ELR (cell line): ENCODE results near the gene C16orf87.

Source experiments
- DNase-seq: peaks from one replicate; pipeline ENCODE4 v3.0.0-alpha.2; 2015; ENCODE audit warnings: low read depth

C16orf87 gene

GRCh38 chr16:46756772-46757171 lies 74.2 kb downstream of the C16orf87 start:
- no peak for DNase-seq

DNA sequence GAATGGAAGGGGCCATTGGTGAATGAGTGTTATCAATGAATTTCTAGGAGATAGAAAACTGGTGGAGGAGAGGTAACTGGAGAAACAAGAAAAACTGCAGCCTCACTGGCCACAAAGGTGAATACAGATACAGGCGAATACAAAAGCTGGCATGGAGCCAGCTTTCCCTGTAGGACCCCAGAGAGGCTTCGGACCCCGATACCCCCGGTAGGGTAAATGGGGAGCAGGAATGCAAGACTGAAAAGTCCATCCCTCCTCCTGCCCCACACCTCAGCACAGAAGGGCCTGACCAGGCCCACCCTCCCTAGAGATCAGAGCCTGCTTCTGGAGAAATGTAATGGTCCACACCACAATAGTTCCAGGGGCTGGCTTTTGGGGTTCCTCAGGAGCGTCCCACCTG lies 78.0 kb downstream of the C16orf87 start:
- no peak for DNase-seq

DNA sequence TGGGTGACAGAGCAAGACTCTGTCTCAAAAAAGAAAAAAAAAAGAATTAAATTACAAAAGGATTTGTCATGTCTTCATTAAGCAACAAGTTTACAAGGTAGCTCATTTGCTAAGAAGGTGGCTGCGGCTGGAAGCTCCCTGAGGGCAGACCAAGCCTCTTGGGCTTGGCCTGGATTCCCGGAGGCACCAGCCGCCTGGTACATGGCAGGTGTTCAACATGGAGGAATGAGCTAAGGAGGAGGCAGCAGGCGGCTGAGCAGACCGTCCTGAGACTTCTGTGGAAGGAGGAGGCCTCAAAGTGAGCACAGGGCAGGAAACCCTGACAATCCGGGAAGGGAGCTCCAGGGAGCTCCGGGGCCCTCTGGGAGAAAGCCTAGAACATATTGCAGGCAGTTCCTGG lies 79.6 kb downstream of the C16orf87 start:
- DNase-seq: no peak

DNA sequence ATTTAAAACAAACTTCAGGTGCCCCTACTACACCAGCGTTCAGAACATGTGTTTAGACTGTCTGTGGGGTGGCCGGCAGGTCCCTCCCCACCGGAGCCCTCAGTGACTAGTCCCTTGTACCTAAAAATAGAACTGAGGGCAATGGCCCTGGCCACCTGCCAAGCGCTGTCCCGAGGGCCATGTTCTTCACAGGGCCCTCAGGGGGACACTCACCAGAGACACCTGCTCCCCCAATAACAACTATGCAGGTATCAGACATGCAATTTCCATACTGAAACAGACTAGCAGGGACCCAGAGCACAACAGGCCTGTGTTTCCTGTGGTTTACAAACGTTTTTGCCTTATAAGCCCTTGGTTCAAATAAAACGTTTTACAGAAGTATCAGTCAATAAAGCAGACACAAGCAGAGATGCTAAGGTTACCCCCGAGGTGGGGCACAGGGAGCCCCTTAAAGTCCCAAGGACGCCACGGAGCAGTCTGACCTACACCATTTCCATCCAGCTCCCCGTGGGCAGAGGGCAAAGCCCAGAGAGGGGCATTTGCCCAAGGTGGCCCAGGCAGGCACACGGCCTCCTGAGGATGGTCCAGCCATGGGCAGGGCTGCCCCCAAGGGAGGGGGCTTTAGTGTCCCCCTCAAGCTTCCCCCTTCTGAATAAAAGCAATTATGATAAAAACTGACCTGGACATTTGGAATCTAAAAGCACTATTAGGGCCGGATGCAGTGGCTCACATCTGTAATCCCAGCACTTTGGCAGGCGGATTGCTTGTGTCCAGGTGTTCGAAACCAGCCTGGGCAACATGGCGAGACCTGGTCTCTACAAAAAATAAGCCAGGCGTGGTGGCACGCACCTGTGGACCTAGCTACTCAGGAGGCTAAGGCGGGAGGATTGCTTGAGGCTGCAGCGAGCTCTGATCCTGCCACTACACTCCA lies 81.9 kb downstream of the C16orf87 start:
- no peak for DNase-seq

DNA sequence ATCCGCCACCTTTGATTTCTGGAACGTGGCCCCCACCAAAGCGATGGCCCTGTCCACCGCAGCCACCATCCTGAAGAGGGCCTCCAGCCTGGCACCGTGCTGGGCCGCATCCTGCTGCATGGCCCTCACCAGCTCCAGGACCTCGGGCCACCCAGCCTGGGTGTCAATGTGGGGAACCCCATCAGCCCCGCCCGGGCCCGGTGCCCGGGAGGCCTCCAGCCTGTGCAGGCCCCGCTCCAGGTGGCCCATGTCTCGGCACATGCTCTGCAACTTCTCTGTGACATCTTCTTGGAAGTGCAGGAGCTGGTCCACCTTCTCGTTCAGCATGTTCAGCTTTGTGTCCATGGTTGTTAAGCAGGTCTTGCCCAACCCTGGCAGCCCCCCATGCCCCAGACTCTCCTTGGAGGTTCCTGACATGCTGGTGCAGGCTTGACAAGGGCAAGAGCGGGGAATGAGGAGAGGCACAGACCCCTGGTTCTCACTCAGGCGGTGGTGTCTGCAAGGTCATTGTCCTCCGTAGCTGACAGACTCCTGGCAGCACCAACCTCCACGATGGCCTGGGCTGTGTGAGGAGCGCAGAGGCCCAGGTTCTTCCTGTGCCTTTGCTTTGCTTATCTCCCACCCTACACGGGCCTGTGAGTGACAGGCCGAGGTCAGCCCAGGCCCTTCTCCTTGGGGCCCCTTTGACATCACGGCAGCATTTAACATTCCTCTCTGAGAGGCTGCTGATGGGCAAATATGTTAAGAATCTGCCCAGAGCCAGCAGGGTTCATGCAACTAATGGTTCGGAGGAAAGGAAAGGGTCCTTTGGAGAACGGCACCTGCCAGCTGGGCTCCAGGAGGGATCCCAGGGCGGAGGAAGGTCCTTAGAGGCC lies 83.0 kb downstream of the C16orf87 start, which contains the start of gene MYLK3:
TSS of gene MYLK3 (minus strand) at position 568 of the 875 bp plus-strand sequence. CDS start at position 417, 151 bp downstream.
- no peak for DNase-seq

DNA sequence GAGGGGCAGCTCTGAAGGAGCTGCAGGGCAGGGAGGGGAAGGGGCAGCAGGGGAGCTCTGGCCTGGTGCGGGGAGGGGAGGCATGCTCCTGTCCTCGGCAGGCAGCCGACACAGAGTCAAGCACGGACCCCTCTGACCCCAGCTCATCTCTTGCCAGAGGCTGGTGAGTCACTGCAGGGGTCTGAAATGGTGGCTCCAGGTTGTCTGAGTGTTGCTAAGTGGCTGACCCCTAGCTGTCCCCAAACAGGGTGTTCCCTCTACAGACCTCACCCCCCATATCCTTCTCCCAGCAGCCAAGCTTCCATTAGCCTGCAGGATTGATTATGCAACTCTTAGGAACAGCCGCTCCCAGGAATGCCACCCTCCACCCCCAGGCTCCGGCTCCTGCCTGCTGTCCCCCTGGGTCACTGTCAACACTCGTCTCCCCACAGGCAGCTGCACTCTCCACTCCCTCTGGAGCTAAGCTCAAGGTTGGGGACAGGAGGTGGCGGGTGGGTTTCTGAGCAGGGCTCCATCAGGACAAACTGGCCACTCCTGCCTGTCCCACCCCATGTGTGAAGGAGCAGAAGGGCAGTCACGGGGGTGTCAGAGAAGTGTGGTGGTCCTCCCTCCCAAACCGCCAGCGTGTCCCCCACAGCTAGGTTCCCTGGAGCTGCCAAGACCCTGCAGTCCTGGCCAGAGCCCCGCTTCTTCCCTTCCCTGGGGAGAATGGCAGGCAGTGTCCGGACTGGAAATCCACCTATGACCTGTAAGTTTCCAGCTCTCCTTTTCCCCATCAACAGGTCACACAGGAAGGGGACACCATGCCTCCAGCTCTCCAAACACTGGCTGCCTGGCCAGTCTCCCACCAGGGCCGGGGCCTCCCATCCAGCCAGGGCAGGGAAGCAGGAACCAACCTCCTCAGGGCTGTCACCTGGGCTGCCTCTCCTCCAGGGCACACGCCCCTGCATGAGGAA lies 83.9 kb downstream of the C16orf87 start:
- DNase-seq: no peak
